SHP77 (cell line): ENCODE data around the gene STX1A.
A peak's percentile ranks its signal among the peaks of the same experiment; 100 is the strongest.

Experiments
- DNase-seq, 2 experiments: peaks; one replicate each; lab custom pipeline; 2025; lab: John Stamatoyannopoulos, UW

Gene STX1A

GRCh38 chr7:73718905-73719805 lies at the start of gene STX1A:
STX1A (minus strand) TSS chr7:73719669; CDS start chr7:73719631, 38 bp downstream.
- DNase-seq = peak in 1 of 2 experiments; percentile 57

DNA sequence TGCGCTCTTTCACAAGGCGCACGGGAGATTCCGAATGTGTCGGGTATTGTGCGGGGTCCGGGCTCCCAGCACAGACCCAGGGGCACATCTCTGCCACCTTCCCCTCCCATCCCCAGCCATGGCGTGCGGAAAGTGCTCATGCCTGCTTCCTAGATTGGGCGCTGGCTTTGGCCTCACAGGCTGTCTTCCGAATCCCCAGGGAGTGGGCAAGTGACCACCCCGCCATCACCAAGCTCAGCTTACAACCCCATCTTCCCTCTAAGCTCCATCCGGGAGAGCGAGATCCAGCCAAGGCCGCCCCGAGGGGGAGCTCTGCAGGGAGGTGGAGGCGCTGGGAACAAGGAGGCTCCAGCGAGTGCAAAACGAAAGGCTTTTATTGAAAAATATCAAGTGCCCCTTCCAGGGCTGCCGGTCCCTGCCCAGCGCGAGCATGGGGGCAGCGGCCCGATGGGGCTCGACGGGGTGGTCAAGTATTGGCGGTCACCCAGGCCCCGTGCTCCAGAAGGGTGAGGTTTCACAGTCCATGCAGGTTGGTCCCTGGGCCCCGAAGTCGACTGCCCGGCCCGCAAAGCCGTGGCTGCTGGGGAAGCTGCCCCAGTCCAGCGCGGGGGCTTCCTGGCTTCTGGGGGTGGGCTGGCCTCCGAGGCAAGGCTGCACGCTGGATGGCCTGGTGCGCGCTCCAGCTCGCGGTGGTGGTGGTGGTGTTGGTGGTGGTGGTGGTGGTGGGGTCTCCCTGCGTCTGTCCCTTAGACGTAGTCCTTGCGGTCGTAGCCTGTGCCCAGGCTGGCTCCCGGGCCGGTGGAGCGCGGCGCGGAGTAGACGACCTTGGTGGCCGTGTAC lies 49.4 kb upstream of the STX1A start:
- DNase-seq = no peak

DNA sequence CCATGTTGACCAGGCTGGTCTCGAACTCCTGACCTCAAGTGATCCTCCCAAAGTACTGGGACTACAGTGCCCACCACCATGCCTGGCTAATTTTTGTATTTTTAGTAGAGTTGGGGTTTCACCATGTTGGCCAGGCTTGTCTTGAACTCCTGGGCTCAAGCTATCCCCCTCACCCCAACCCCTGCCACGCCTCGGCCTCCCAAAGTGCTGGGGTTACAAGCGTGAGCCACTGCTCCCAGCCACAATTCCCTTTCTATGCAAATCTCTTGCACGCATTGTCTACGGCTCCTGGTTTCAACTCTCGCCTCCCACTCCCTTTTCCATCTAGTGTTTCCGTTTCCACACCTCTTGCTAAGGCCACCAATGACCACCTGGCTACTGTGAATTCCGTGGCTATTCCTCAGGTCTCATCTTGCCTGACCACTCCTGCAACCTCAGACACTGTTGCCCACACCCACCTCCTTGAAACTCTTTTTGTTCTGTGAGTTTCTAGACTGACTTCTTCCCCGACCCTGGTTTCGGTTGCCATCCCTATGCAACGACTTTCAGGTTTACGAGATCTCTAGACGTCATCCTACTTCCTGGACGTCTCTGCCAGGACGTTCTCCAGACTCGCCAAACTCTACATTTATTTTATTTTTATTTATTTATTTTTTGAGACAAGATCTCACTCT lies 47.2 kb upstream of the STX1A start:
- DNase-seq = no peak

- DNase-seq = no peak
Observed at GRCh38 chr7:73762659-73762999, 43.2 kb upstream of the STX1A start.

- no peak for DNase-seq
Observed at GRCh38 chr7:73761854-73762658, 42.6 kb upstream of the STX1A start.

GRCh38 chr7:73758581-73759138 lies 39.2 kb upstream of the STX1A start:
- no peak for DNase-seq

DNA sequence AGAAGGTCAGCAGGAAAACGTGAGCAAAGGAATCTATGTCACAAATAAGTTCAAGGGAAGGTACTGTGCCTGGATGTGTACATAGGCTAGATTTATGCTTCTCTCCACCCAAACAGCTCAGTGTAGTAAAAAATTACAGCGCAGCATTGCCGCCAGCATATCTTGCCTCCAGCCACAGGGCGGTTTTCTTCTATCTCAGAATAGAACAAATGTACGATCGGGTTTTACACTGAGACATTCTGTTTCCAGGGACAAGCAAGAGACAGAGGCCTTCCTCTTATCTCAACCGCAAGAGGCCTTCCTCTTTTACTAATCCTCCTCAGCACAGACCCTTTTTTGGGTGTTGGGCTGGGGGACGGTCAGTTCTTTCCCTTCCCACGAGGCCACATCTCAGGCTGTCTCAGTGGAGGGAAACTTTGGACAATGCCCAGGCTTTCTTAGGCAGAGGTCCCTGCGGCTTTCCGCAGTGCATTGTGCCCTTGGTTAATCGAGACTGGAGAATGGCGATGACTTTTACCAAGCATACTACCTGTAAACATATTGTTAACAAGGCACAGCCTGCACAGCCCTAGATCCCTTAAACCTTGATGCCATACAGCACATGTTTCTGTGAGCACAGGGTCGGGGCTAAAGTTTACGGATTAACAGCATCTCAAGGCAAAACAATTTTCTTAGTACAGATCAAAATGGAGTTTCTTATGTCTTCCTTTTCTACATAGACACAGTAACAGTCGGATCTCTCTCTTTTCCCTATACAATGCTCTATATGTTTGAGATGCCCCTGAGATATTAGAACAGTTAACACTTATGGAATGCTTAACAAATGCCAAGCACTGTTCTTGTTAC lies 30.7 kb upstream of the STX1A start:
- DNase-seq = no peak

DNA sequence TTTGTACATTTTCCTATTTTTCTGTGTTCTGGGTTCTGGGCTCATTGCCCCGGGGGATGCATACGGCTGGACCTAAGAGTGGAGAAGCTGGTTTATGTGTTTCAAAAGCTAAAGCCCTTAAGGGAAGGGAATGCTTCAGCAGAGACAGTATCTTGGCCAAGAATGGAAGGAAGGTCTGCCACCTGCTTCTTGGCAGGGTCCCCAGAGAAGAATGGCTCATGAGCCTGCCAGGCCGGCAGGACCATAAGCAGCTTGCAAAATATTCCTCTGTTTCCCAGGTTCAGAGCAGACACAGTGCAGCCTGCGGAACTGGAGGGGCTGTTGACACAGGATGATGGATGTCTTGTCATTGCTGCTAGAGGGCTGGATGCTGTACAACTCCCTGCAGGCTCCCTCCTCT lies 26.9 kb upstream of the STX1A start:
- DNase-seq = peak in 1 of 2 experiments; percentile 34

DNA sequence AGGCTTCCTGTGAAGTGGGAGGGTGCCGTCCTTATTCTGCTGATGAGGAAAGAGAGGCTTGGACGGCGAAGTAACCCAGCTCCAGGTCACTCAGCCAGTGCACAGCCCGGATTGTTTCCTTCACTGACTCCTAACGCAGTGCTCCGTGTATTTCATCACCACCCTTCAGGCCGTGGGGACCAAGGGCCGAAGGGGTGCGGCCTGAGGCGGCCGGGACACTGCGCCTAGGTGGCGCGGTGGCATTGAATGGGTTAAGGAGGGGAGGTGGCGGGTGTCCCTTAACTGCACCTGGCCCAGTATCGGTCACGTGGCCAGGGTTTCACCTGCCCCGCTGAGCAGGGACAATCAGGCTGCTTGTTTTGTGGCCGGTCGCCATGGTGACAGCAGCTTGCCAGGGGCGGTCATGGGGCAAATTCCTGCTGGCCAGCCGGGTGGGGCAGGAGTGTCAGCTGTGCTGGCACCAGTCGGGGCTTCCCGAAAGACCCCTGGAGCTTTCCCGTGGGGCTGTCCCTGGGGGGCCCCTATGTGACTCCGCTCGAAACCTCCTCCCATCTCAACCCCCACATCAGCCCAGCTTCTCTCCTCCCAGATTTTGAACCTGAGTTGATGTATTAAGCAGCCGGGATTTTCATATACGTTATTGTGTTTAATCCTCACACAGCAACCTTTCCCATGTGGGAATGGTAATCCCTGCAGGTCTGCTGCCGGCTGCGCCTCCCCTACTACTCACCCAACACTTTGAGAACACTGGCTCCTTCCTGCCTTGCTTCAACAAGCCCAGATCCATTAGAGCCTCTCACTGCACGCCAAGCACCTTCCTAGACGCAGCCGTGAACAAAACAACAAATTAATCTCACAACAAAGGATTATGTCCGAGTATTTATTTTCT lies 23.5 kb upstream of the STX1A start:
- DNase-seq = peak; percentile 85 to 90

- no peak for DNase-seq
Observed at GRCh38 chr7:73742338-73742752, 22.9 kb upstream of the STX1A start.

- peak; percentile 50 to 51 for DNase-seq
Observed at GRCh38 chr7:73741600-73741999, 22.1 kb upstream of the STX1A start.

DNA sequence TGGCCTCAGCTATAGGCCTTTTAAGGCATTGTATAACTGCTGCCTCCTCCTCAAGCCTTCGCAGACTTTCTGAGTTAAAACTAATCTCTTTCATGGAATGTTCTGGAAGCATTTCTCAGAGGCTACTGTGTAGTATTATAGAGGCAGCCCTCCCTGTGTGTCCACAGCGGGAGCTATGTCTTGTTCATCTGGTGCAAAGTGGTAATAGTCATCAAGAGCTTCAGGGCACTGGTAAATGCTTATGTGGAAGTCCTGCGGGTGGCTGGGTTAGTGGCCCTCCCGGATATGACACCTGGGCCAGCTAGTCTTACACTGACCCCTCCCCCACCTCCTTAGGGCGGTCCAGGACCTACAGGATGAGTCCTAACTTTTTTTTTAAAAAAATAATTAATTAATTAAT lies 21.3 kb upstream of the STX1A start:
- no peak for DNase-seq

- DNase-seq = no peak
Observed at GRCh38 chr7:73740212-73740611, 20.7 kb upstream of the STX1A start.

GRCh38 chr7:73739387-73739767 lies 19.9 kb upstream of the STX1A start:
- no peak for DNase-seq

DNA sequence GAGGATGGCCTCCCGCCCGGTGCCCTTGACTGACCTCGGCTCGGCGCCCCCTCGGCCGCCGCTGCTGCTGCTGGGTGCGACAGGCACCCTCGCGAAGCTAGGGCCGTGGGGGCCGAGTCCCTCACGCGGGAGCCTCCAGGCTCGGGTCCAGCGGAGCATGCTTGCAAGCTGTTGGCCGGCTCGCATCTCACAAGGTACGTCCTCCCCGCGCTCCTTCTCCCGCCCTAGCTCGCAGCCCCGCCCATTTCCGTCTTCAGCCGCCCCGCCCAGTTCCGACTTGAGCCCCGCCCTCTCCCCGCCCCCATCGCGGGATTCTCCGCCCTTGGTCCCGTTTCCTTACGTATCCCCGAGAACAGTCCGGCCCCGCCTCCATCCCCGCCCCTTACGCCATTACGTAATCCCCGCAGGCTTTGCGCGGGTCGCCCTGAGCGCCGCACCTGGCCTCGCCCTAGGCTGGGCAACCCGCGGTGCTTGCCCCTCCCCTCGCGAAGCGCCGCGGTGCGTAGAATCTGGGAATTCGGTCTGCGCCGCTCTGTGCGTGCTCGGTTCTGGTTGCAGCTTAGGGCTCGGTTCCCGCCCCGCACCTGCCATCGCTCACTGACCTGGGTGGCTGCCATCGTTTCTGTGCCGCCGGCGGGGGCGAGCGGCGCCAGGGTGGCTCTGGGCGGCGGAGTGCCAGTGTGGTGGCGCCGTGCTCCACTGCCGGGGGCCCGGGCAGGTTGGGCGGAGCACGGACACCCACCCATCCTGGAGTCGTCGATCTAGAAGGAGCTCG lies 19.3 kb upstream of the STX1A start, which contains the start of gene ABHD11:
TSS of gene ABHD11 (minus strand) at position 191 of the 775 bp plus-strand sequence. CDS start at position 159, 32 bp downstream.
- DNase-seq = peak; percentile 93 to 94

- no peak for DNase-seq
Observed at GRCh38 chr7:73738220-73738611, 18.7 kb upstream of the STX1A start.

- DNase-seq = no peak
Observed at GRCh38 chr7:73737491-73738219, 18.2 kb upstream of the STX1A start.

GRCh38 chr7:73736885-73737284 lies 17.4 kb upstream of the STX1A start:
- DNase-seq = no peak
